Ovary (tissue), 9 donors: ENCODE results near the gene KBTBD7. TPM values are rescaled to one million over a fixed set of nuclear protein-coding genes. Genes with fewer than 3 reads are reported as not detected.

Experiments used
- DNase-seq, 5 donors: peaks; one replicate each; pipeline ENCODE4 v3.0.0-alpha.2; 2019 to 2020
- H3K27ac ChIP-seq, 2 donors: fragments of 200-600 bp; one replicate each; pipeline versions ENCODE4 v1.5.1 to v1.8.0; 2019 to 2022
- H3K27me3 ChIP-seq: fragments of 200-600 bp; one replicate; pipeline ENCODE4 v1.8.0; 2022
- H3K36me3 ChIP-seq: fragments of 200-600 bp; sonication (generic); one replicate; pipeline ENCODE4 v1.5.1; 2019
- H3K4me1 ChIP-seq: one replicate; pipeline ENCODE4 v1.8.1; 2013; ENCODE audit warnings: mild to moderate bottlenecking, moderate library complexity; ENCODE audit not compliant: insufficient read depth
- H3K4me3 ChIP-seq: fragments of 200-600 bp; sonication (generic); one replicate; pipeline ENCODE4 v1.5.1; 2017
- H3K9me3 ChIP-seq, 2 donors: fragments of 200-600 bp in 1 of 2; sonication (generic) in 1 of 2; one replicate each; pipeline versions ENCODE4 v1.5.1 to v1.8.1; 2013 to 2019; ENCODE audit warnings: mild to moderate bottlenecking in 1 of 2, moderate library complexity in 1 of 2
- EP300 ChIP-seq: sonication (generic); formaldehyde crosslinking; IDR thresholded peaks from one replicate; pipeline ENCODE4 v1.6.1; 2017; ENCODE audit warnings: antibody characterized with exemption
- POLR2A ChIP-seq: fragments of 450-650 bp; IDR thresholded peaks from one replicate; pipeline ENCODE4 v1.6.1; 2017; ENCODE audit warnings: antibody characterized with exemption, mild to moderate bottlenecking, moderate library complexity
- WGBS, 3 donors: extraction: QIAGEN DNeasy Blood & Tissue Kit in 1 of 3; methylation state at CpG; one replicate each; pipeline versions ENCODE4 v1.1.5 to v1.1.7; 2013 to 2017; 5-methylcytosine and 5-hydroxymethylcytosine counted together
- intact Hi-C, 4 donors: fragments of 100-400 bp; cut with DNase I; formaldehyde crosslinking; loops; one replicate each; pipeline versions ENCODE4 v1.11.0 to v1.15.1; 2022 to 2023
- polyA plus RNA-seq, 2 donors: library from polyadenylated mRNA; stranded (reverse); fragments of 200-250 nt in 1 of 2; fragments of 350-450 nt in 1 of 2; fragmentation: Illumina TruSeq in 1 of 2; extraction: RNeasy Lipid Tissue Mini Kit (QIAGEN cat#74804) in 1 of 2; gene quantifications; one replicate each; pipeline ENCODE4 v1.2.3, GENCODE V29; 2013 to 2014
- total RNA-seq, 7 donors: library from RNA; depleted of rRNA in 2 of 7; stranded (reverse); fragments of >200 nt in 2 of 7; fragmentation: NEBNext Ultra II Directional in 3 of 7; extraction: Animal tissue kit (Norgen Biotek cat#: 25700) in 3 of 7; gene quantifications; one replicate each; pipeline versions ENCODE4 v1.1.0 to v1.2.4, GENCODE V29; 2016 to 2023
- TF ChIP-seq, protein P1 (sequence below), 3 donors: fragments of 450-650 bp in 2 of 3; fragments of 200-600 bp in 1 of 3; IDR thresholded peaks; one replicate each; pipeline versions ENCODE4 v1.5.1 to v1.8.0; 2016 to 2022; ENCODE audit warnings: antibody characterized with exemption in 3 of 3, mild to moderate bottlenecking in 1 of 3
- donor health status: DM: no; HTN: no; CAD: no; lungs with moderate emphysema.
- donor health status: DM: no; HTN: no; CAD: no.
- donor health status: Bipolar disorder and iron deficiency.
- donor health status: DM: yes; HTN: yes; CAD: no.
- donor health status: DM: no; HTN: no; CAD: no.
- donor health status: DM: yes; HTN: yes; CAD: no.

Gene KBTBD7
- total and polyA plus RNA-seq, 9 donors = 3.9 to 11.8 (median 6.6) TPM

DNA sequence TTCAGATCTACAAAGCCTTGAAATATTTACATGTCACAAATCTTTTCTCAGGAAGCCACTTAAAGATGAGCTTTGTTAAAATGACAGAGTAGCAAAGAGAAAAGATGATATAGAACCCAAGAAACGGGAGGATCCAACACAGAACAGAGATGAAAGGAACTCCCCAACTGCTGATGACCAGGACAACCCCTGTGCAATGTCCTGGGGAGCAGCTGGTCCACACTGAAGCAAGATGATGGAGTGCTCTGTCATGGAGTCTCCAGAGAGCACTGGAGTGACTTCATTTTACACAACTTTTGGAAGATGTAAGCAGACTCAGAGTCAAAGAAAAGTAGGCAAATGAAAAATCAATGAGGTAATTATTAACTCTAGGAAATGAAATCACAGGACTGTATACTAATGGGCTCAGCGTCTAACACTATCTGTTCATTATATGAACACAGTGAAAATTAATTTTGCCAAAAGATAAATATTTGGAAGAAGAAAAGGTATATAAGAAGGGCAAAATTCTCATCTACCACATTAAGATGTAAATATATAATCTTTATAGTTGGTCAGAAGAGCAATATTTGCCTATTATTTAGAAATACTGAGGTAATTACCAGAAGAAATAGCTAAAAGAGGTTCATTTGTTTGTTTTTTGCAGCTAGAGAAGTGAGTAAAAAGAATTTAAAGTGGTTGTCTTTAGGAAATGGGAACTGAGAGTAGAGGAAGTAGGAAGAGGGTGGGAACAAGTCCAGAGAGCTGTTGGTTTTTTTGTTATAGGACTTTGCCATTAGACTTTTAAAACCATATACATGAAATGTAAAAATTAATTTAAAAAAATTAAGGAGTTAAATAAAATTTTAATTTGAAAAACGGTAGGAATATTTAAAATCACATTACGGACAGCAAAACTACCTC is 38.5 kb upstream of the KBTBD7 start:
- Histone ChIP-seq H3K4me1 (no peaks in the 10 kb centered on the region), H3K4me3 (no peak overlapping the region), H3K9me3 (no peaks in the 10 kb centered on the region), H3K27ac (no peak overlapping the region), H3K36me3 (no peaks in the 10 kb centered on the region), H3K27me3 (no peaks in the 10 kb centered on the region)
- TF ChIP-seq EP300 (no peak), POLR2A (no peak)
- TF ChIP-seq, protein P1, sequence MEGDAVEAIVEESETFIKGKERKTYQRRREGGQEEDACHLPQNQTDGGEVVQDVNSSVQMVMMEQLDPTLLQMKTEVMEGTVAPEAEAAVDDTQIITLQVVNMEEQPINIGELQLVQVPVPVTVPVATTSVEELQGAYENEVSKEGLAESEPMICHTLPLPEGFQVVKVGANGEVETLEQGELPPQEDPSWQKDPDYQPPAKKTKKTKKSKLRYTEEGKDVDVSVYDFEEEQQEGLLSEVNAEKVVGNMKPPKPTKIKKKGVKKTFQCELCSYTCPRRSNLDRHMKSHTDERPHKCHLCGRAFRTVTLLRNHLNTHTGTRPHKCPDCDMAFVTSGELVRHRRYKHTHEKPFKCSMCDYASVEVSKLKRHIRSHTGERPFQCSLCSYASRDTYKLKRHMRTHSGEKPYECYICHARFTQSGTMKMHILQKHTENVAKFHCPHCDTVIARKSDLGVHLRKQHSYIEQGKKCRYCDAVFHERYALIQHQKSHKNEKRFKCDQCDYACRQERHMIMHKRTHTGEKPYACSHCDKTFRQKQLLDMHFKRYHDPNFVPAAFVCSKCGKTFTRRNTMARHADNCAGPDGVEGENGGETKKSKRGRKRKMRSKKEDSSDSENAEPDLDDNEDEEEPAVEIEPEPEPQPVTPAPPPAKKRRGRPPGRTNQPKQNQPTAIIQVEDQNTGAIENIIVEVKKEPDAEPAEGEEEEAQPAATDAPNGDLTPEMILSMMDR (IDR thresholded peaks at IDR 0.05) = no peak
- intact Hi-C loops = no loop called here
- DNase-seq = no peak
- 88 to 90% (median 90%) methylated on average over 4 of the region's 4 CpGs for WGBS, 3 donors

DNA sequence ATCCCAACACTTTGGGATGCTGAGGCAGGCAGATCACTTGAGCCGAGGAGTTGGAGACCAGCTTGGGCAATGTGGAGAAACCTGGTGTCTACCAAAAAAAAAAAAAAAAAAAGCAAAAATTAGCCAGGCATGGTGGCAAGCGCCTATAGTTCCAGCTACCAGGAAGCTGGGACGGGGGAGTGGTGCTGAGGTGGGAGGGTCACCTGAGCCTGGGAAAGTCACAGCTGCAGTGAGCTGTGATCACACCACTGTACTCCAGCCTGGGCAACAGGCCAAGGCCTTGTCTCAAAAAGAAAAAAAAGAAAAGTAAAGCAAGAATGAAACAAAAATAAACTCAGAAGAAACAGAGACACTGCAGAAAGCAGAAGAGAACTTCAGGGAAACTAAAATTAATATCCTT is 37.4 kb upstream of the KBTBD7 start:
- 80 to 93% (median 86%) methylated on average over 3 of the region's 3 CpGs for WGBS, 3 donors
- intact Hi-C loops = no loop called here
- Histone ChIP-seq H3K9me3 (no peaks in the 10 kb centered on the region), H3K4me1 (no peaks in the 10 kb centered on the region), H3K27ac (no peak overlapping the region), H3K27me3 (no peaks in the 10 kb centered on the region), H3K4me3 (no peak overlapping the region), H3K36me3 (no peaks in the 10 kb centered on the region)
- no peak for TF ChIP-seq POLR2A
- TF ChIP-seq, protein P1 (IDR thresholded peaks at IDR 0.05) = no peak
- no peak for DNase-seq

DNA sequence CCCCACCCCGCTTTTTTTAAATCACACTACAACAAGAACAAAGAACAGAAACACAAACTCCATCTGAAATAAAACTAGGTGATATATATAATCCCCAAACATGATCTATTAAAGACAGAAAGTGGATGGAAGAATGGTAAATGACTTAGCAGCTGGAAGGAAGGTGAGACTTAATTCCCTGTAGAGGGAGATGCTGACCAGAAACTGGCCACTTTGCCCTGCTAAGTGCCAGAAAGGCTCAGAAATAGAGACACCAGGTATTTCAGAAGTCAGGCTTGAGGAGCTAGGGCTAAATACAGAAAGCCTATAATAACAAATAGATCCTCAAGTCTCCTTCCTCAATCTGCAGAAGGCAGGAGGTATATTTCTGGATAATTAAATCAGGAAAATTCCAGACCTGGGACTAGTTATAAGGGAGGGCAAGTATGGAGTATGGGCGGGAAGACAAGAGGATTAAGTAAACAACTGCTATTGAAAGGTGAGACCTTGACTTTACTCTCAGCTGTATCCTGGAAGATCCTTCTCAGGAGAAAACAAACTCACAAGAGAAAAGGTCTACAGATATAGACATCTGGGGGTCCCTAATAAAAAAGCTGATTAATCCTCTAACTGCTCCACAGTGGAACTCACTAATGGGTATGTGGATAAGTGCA is 36.8 kb upstream of the KBTBD7 start:
- no peak overlapping the region for H3K27ac ChIP-seq
- DNase-seq = no peak
- no peaks in the 10 kb centered on the region for H3K9me3 ChIP-seq
- no peaks in the 10 kb centered on the region for H3K4me1 ChIP-seq
- no peaks in the 10 kb centered on the region for H3K27me3 ChIP-seq
- no peak overlapping the region for H3K4me3 ChIP-seq
- intact Hi-C loops = no loop called here
- no peaks in the 10 kb centered on the region for H3K36me3 ChIP-seq
- TF ChIP-seq, protein P1 (IDR thresholded peaks at IDR 0.05) = no peak
- TF ChIP-seq POLR2A = no peak
- no peak for TF ChIP-seq EP300
- WGBS, 3 donors = 84 to 90% (median 89%) methylated on average over 2 of the region's 2 CpGs

DNA sequence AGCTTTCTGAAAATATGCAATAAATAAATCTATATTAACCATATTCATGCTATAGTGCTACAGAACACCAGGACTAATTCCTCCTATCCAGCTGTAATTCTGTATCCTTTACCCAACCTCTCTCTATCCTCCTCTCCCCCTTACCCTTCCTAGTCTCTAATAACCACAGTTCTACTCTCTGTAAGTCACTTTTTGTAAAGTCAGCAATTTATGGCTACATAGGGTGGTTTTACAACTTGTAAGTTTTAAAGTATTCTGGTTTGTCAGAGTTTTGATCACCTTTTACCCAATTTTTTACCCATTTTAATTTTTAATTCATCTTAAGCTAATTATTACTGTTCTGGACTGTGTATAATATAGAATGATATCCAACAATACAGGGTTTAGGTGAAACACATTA is 35.0 kb upstream of the KBTBD7 start:
- H3K27me3 ChIP-seq = no peaks in the 10 kb centered on the region
- no peaks in the 10 kb centered on the region for H3K36me3 ChIP-seq
- TF ChIP-seq EP300 (no peak), POLR2A (no peak)
- TF ChIP-seq, protein P1 (IDR thresholded peaks at IDR 0.05) = no peak
- H3K4me1 ChIP-seq = no peaks in the 10 kb centered on the region
- intact Hi-C loops = loop anchor here in 1 of 4 donors (10.0 kb wide), 1 partner anchor 155 kb away; no protein-coding TSS in a partner anchor
- no peak overlapping the region for H3K27ac ChIP-seq
- DNase-seq = no peak
- no peaks in the 10 kb centered on the region for H3K9me3 ChIP-seq
- no peak overlapping the region for H3K4me3 ChIP-seq
